Upper lobe of left lung (tissue), 4 donors: ENCODE results near the gene KLK14.

Source experiments
- EP300 ChIP-seq, 4 donors: sonication (generic); formaldehyde crosslinking; IDR thresholded peaks; one replicate each; pipeline ENCODE4 v1.5.1; 2017; ENCODE audit warnings: antibody characterized with exemption in 4 of 4, control low read depth in 2 of 4
- POLR2A ChIP-seq, 4 donors: fragments of 450-650 bp; IDR thresholded peaks; one replicate each; pipeline ENCODE4 v1.5.1; 2016 to 2017; ENCODE audit warnings: antibody characterized with exemption in 4 of 4, mild to moderate bottlenecking in 2 of 4
- TF ChIP-seq, protein P1 (sequence below), 6 experiments: fragments of 450-650 bp in 4 of 6; fragments of 200-600 bp in 2 of 6; sonication (generic) in 2 of 6; IDR thresholded peaks; one replicate each; pipeline ENCODE4 v1.5.1; 2016 to 2019; ENCODE audit warnings: antibody characterized with exemption in 6 of 6

DNA sequence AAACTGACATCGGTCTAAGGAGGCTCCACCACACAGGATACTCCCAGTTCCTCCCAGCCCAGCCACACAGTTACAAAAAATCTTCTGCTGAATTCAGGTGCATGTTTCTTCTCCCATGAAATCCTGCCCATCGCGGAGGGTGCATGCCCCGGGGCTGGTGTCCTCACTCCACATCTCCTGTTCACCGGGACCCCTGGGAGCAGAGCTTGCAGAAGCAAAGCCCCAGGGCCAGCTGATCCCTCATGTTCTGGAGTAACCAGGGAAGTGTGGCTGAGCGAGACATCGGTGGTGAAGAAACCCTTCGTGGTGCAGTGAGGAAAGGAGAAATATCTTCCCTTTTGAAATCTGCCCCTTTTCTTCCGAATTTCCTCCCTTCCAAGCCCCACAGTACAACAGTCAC lies 41.1 kb upstream of the KLK14 start:
- TF ChIP-seq POLR2A (IDR thresholded peaks at IDR 0.05) (no peak), EP300 (IDR thresholded peaks at IDR 0.05) (no peak)
- TF ChIP-seq, protein P1, sequence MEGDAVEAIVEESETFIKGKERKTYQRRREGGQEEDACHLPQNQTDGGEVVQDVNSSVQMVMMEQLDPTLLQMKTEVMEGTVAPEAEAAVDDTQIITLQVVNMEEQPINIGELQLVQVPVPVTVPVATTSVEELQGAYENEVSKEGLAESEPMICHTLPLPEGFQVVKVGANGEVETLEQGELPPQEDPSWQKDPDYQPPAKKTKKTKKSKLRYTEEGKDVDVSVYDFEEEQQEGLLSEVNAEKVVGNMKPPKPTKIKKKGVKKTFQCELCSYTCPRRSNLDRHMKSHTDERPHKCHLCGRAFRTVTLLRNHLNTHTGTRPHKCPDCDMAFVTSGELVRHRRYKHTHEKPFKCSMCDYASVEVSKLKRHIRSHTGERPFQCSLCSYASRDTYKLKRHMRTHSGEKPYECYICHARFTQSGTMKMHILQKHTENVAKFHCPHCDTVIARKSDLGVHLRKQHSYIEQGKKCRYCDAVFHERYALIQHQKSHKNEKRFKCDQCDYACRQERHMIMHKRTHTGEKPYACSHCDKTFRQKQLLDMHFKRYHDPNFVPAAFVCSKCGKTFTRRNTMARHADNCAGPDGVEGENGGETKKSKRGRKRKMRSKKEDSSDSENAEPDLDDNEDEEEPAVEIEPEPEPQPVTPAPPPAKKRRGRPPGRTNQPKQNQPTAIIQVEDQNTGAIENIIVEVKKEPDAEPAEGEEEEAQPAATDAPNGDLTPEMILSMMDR (IDR thresholded peaks at IDR 0.05), result no peak
